ENCODE results near the gene DCDC2C. TPM values are rescaled to one million over a fixed set of nuclear protein-coding genes. Genes with fewer than 3 reads are reported as not detected.

Gene DCDC2C
- total RNA-seq, 1 donor from 2014 or later: not detected

- TF ChIP-seq CTCF (IDR thresholded peaks at IDR 0.05; ENCODE audit: unreplicated experiment): no peak
- H3K27me3 Mint-ChIP-seq: peaks cover 24% of the 10 kb centered on the region
- no peaks in the 10 kb centered on the region for H3K9me3 Mint-ChIP-seq (ENCODE audit: low read depth)
- peaks cover 7% of the 10 kb centered on the region for H3K4me1 Mint-ChIP-seq (ENCODE audit: low read depth)
- no peak overlapping the region for H3K27ac Mint-ChIP-seq
- no peaks in the 10 kb centered on the region for H3K36me3 Mint-ChIP-seq (ENCODE audit: insufficient read depth)
- DNase-seq (ENCODE audit: low spot score, unreplicated experiment): no peak
- H3K4me3 Mint-ChIP-seq (ENCODE audit: low read depth): peak overlapping the region; percentile 8
Measured at GRCh38 chr2:3743951-3744555, 40.7 kb downstream of the DCDC2C start.

GRCh38 chr2:3745920-3746319 lies 42.5 kb downstream of the DCDC2C start:
- TF ChIP-seq CTCF (IDR thresholded peaks at IDR 0.05; ENCODE audit: unreplicated experiment): no peak
- peaks cover 38% of the 10 kb centered on the region for H3K27me3 Mint-ChIP-seq
- no peaks in the 10 kb centered on the region for H3K36me3 Mint-ChIP-seq (ENCODE audit: insufficient read depth)
- no peak overlapping the region for H3K4me3 Mint-ChIP-seq (ENCODE audit: low read depth)
- DNase-seq (ENCODE audit: low spot score, unreplicated experiment): no peak
- no peaks in the 10 kb centered on the region for H3K9me3 Mint-ChIP-seq (ENCODE audit: low read depth)
- no peak overlapping the region for H3K27ac Mint-ChIP-seq
- peaks cover 7% of the 10 kb centered on the region for H3K4me1 Mint-ChIP-seq (ENCODE audit: low read depth)

GRCh38 chr2:3747032-3747654 lies 43.8 kb downstream of the DCDC2C start:
- Mint-ChIP-seq H3K9me3 (ENCODE audit: low read depth) (no peaks in the 10 kb centered on the region), H3K4me3 (ENCODE audit: low read depth) (no peak overlapping the region), H3K4me1 (ENCODE audit: low read depth) (peaks cover 7% of the 10 kb centered on the region), H3K27ac (no peak overlapping the region), H3K36me3 (ENCODE audit: insufficient read depth) (no peaks in the 10 kb centered on the region), H3K27me3 (peaks cover 44% of the 10 kb centered on the region)
- DNase-seq (ENCODE audit: low spot score, unreplicated experiment): no peak
- no peak for TF ChIP-seq CTCF (IDR thresholded peaks at IDR 0.05; ENCODE audit: unreplicated experiment)

- Mint-ChIP-seq H3K4me1 (ENCODE audit: low read depth) (peaks cover 6% of the 10 kb centered on the region), H3K27ac (no peak overlapping the region), H3K27me3 (peaks cover 44% of the 10 kb centered on the region), H3K4me3 (ENCODE audit: low read depth) (no peak overlapping the region), H3K9me3 (ENCODE audit: low read depth) (no peaks in the 10 kb centered on the region), H3K36me3 (ENCODE audit: insufficient read depth) (no peaks in the 10 kb centered on the region)
- no peak for DNase-seq (ENCODE audit: low spot score, unreplicated experiment)
- TF ChIP-seq CTCF (IDR thresholded peaks at IDR 0.05; ENCODE audit: unreplicated experiment): no peak
Measured at GRCh38 chr2:3747826-3748225, 44.5 kb downstream of the DCDC2C start.

GRCh38 chr2:3749201-3749600 lies 45.8 kb downstream of the DCDC2C start:
- H3K27me3 Mint-ChIP-seq: peaks cover 45% of the 10 kb centered on the region
- DNase-seq (ENCODE audit: low spot score, unreplicated experiment): no peak
- no peak overlapping the region for H3K27ac Mint-ChIP-seq
- H3K4me3 Mint-ChIP-seq (ENCODE audit: low read depth): no peak overlapping the region
- H3K36me3 Mint-ChIP-seq (ENCODE audit: insufficient read depth): no peaks in the 10 kb centered on the region
- no peak for TF ChIP-seq CTCF (IDR thresholded peaks at IDR 0.05; ENCODE audit: unreplicated experiment)
- peaks cover 4% of the 10 kb centered on the region for H3K4me1 Mint-ChIP-seq (ENCODE audit: low read depth)
- no peaks in the 10 kb centered on the region for H3K9me3 Mint-ChIP-seq (ENCODE audit: low read depth)
